IMR-90 (cell line): Measurements from ENCODE around the gene HSPB1.

Source experiments
- CTCF ChIP-seq: conservative IDR thresholded peaks from 2 replicates; pipeline ENCODE4 v1.5.1; 2012; ENCODE audit warnings: mild to moderate bottlenecking, low read depth, low read length, improper control_type of control experiment
- POLR2A ChIP-seq: IDR thresholded peaks from 2 replicates; pipeline ENCODE4 v1.6.1; 2012; ENCODE audit warnings: mild to moderate bottlenecking, low read depth, low read length
- RFX5 ChIP-seq: IDR thresholded peaks from 2 replicates; pipeline ENCODE4 v1.8.0; 2012; ENCODE audit warnings: low read depth, mild to moderate bottlenecking, low read length, moderate library complexity

- TF ChIP-seq RFX5 = no peak
- no peak for TF ChIP-seq CTCF
- no peak for TF ChIP-seq POLR2A
Measured at GRCh38 chr7:76257973-76258372, 44.5 kb upstream of the HSPB1 start.
